Measurements from ENCODE around the gene HPCAL1.

DNA sequence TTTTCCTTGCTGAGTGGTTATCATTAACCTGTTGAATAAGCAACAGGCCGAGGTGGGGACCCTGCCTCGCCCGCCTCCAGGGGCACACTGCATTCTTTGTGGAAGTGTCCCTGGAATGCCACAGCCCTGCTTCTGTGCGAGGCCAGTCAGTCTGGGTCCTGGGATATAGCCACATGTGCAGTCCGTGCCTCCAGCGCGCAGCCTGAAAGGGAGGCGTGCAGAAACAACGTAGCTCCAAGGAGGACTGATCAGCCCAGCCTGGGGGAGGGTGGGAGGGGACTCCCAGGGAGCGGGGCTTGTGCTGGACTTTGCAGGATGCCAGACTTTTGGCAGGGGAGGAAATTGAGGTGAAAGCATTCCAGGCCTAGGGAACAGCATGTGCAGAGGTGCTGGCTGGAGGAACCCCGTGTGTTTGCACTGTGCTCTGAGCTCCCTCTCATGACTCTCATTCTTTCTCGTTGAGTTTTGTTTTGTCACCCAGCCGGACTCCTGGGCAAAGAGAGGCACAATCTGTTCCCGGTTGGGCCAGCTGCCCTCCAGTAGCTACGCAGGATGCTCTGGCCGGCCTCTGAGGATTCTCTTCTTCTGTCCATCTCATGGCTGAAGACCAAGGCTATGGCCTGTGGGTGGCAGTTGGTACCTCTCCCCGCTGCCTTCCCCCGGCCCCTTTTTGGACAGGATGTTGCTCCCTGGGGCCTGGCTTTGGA is 39.7 kb downstream of the HPCAL1 start:
- TF ChIP-seq, protein P1, sequence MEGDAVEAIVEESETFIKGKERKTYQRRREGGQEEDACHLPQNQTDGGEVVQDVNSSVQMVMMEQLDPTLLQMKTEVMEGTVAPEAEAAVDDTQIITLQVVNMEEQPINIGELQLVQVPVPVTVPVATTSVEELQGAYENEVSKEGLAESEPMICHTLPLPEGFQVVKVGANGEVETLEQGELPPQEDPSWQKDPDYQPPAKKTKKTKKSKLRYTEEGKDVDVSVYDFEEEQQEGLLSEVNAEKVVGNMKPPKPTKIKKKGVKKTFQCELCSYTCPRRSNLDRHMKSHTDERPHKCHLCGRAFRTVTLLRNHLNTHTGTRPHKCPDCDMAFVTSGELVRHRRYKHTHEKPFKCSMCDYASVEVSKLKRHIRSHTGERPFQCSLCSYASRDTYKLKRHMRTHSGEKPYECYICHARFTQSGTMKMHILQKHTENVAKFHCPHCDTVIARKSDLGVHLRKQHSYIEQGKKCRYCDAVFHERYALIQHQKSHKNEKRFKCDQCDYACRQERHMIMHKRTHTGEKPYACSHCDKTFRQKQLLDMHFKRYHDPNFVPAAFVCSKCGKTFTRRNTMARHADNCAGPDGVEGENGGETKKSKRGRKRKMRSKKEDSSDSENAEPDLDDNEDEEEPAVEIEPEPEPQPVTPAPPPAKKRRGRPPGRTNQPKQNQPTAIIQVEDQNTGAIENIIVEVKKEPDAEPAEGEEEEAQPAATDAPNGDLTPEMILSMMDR (IDR thresholded peaks at IDR 0.05; ENCODE audit: insufficient read depth, low read length, poor library complexity, severe bottlenecking), result no peak
- no peak for TF ChIP-seq EZH2phosphoT487 (conservative IDR thresholded peaks at IDR 0.05; ENCODE audit: low read length)

Measured in SU-DHL-6 (cell line).